ENCODE data around the gene RNF39. TPM values are rescaled to one million over a fixed set of nuclear protein-coding genes. Genes with fewer than 3 reads are reported as not detected.

RNF39 gene
- total and polyA plus RNA-seq, 10 of the 15 experiments (the other 5 are each of a cell fraction or from before 2014, with no cell fraction given), result 0.04 to 0.11 TPM; not detected in 8

DNA sequence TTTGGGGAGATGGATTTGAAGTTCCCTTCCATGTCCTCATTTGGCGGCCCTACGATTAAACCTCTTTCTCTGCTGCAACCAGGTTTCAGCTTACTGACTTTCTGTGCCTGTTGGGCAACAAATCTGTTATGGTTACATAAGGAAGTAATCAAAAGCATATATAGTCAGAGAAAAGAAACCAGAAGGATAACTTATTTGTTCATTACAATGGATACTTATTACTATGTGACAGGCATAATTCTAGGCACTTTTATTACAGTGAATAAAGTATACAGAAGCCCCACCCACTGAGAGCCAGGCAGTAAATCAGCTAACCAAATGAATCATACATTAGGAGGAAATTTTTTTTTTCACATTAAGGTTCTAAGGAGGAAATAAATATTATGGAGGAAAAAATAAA is 46.9 kb upstream of the RNF39 start:
- Histone ChIP-seq H3K36me3 (ENCODE audit: control insufficient read depth in 2 of 2, insufficient read depth in 2 of 2, low read length in 1 of 2) (no peaks in the 10 kb centered on the region), H2AFZ (ENCODE audit: control insufficient read depth, low read depth, low read length) (no peak overlapping the region), H3K9ac (ENCODE audit: control insufficient read depth, insufficient read depth, low read length) (no peak overlapping the region), H4K20me1 (ENCODE audit: control insufficient read depth, insufficient read depth) (no peaks in the 10 kb centered on the region), H3K79me2 (ENCODE audit: control insufficient read depth, insufficient read depth, low read length) (no peaks in the 10 kb centered on the region), H3K9me3 (replicated peaks; ENCODE audit: control insufficient read depth, insufficient read depth, low read length) (no peaks in the 10 kb centered on the region), H3K27me3 (replicated peaks in 1 of 2; ENCODE audit: control insufficient read depth in 2 of 2, insufficient read depth in 2 of 2, low read length in 1 of 2) (peaks cover 0 to 1% of the 10 kb centered on the region in 2 experiments; a peak in 3 of 4 replicates), H3K27ac (ENCODE audit: control insufficient read depth, insufficient read depth) (no peak overlapping the region), H3K4me1 (ENCODE audit: control insufficient read depth, insufficient read depth, low read length) (no peaks in the 10 kb centered on the region), H3K4me3 (no peak overlapping the region), H3K4me2 (ENCODE audit: control insufficient read depth, insufficient read depth) (no peak overlapping the region)
- TF ChIP-seq BRCA1 (IDR thresholded peaks at IDR 0.05; ENCODE audit: low read depth, low read length) (no peak), EED (IDR thresholded peaks at IDR 0.05; ENCODE audit: low read depth) (no peak), YBX1 (IDR thresholded peaks at IDR 0.05) (no peak), NFYB (IDR thresholded peaks at IDR 0.05; ENCODE audit: insufficient read depth, low read depth, low read length) (no peak), GABPA (IDR thresholded peaks at IDR 0.05; ENCODE audit: low read depth) (no peak), SUPT20H (IDR thresholded peaks at IDR 0.05; ENCODE audit: borderline replicate concordance, control insufficient read depth, low read depth, low read length) (no peak), TBL1XR1 (IDR thresholded peaks at IDR 0.05; ENCODE audit: low read depth, low read length) (no peak), PAX8 (IDR thresholded peaks at IDR 0.05) (no peak), JUND (IDR thresholded peaks at IDR 0.05; ENCODE audit: low read depth, low read length) (no peak), BCLAF1 (IDR thresholded peaks at IDR 0.05) (no peak), KAT2A (conservative IDR thresholded peaks at IDR 0.05; ENCODE audit: control insufficient read depth, low read depth, low read length) (no peak)
- POLR2A ChIA-PET, result interaction anchor here (1.1 to 7.2 kb wide), 3 partner anchors 9 to 18 kb away, joined by 3 to 54 read pairs (median 3); partner anchors contain the start of gene TRIM31
- in situ Hi-C loops (cut with MboI) (no loop called here), intact Hi-C loops (cut with micrococcal nuclease; ENCODE audit: unreplicated experiment) (no loop called here)
- CTCF ChIA-PET, result interaction anchor here (0.8 to 7.3 kb wide), 5 partner anchors 9 to 49 kb away, joined by 3 to 193 read pairs (median 19); partner anchors contain the start of gene TRIM31
- ATAC-seq (no peak), DNase-seq (ENCODE audit: low read depth, low spot score) (no peak), FAIRE-seq (no peak)
- RAD21 ChIA-PET (ENCODE audit: unreplicated experiment), result interaction anchor here (0.8 to 1.6 kb wide), 6 partner anchors 8 to 19 kb away, joined by 3 to 5 read pairs (median 4); partner anchors contain the start of gene TRIM31
- SMC1A ChIA-PET (ENCODE audit: uncharacterized antibody, unreplicated experiment), result interaction anchor here (0.9 to 18.7 kb wide), 3 partner anchors 9 to 44 kb away, joined by 4 to 647 read pairs (median 11); partner anchors contain the start of gene TRIM31
- WGBS (ENCODE audit: insufficient coverage, insufficient replicate concordance, low lambda C conversion rate, missing lambda C conversion rate), result 67% methylated on average over 2 of the region's 2 CpGs
- BruUV-seq (replicated peaks), result no TSS peak
